GM19193 (cell line): ENCODE measurements around the gene GCNT2.

Source experiments
- POLR2A ChIP-seq: IDR thresholded peaks from 4 replicates; pipeline ENCODE4 v1.6.1; 2011; ENCODE audit not compliant: insufficient read depth, insufficient read length; ENCODE audit errors: extremely low read depth

Gene GCNT2

DNA sequence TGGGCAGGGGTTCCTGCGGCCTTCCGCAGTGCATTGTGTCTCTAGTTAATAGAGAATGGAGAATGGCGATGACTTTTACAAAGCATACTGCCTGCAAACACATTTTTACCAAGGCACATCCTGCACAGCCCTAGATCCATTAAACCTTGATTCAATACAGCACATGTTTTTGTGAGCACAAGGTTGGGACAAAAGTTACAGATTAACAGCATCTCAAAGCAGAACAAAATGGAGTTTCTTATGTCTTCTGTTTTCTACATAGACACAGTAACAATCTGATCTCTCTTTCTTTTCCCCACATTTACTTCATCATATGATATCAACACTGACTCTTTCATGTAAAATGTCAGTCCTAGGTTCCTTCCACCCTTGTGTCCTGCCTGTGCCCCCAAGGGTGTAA lies 63.5 kb downstream of the GCNT2 start:
- TF ChIP-seq POLR2A = no peak

DNA sequence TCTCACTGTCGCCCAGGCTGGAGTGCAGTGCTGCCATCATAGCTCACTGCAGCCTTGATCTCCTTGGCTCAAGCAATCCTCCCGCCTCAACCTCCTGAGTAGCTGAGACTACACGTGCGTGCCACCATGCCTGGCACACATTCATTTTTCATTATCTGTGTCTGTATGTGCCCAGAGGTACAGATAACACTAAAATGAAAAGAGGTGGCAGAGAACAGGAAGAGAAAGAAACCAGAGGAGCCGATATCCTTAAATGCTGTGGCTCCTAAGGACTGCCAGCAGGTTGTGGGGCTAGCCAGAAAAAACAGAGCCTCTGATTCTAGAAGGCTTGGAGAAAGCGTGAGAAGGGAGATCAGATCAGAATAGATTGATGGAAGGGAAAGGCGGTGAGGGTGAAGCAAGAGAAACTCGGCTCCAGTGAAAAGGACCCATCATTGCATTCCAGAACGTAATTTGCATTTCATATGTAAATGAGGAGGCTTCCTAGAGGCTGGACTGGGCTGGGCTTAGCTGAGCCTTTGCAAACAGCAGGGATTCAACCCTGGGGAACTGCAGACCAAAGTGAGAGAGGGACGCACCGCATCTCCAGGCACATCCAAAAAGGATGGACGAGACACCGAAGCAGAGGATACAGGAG lies 64.2 kb downstream of the GCNT2 start:
- TF ChIP-seq POLR2A = no peak

DNA sequence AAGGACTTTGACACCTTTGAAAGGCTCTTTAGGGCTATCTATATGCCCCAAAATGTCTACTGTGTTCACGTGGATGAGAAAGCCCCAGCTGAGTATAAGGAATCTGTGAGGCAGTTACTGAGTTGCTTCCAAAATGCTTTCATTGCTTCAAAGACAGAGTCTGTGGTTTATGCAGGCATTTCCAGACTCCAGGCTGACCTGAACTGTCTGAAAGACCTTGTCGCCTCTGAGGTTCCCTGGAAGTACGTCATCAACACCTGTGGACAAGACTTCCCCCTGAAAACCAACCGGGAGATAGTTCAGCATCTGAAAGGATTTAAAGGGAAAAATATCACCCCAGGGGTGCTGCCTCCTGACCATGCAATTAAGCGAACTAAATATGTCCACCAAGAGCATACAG lies 65.2 kb downstream of the GCNT2 start:
- TF ChIP-seq POLR2A = no peak

DNA sequence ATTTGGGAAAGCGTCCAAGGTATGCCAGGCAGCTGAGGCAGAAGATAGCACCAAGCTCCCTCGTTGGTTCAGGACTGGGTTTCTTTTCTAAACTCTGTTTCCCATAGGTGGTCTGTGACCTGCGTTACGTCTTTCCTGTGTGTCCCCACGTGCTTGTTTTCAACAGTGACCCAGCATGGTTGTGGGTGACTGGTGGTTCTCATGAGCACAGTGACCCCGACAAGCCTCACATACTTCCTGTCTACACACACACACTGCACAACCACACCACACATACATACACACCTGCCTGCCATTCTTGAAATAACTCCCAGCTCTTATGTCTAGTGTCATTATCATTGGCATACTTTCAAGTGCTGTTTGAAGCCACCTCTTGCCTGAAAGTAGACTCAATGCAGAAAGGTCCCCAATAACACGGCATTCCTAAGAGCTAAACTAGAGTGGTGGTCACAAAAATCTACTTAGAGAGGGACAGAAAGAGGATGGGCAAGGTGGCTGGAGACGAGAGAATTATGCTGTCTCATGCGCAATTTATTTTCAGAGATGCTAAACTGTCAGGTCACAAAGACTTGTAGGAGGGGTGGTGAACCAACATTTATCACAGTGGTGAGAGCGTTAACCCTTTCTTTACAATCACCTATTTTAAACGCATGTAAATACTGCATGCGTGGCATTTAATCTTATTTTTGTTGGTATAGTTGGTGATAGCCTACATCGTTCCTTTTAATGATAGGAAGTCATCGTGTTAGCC lies 66.7 kb downstream of the GCNT2 start:
- TF ChIP-seq POLR2A = no peak

DNA sequence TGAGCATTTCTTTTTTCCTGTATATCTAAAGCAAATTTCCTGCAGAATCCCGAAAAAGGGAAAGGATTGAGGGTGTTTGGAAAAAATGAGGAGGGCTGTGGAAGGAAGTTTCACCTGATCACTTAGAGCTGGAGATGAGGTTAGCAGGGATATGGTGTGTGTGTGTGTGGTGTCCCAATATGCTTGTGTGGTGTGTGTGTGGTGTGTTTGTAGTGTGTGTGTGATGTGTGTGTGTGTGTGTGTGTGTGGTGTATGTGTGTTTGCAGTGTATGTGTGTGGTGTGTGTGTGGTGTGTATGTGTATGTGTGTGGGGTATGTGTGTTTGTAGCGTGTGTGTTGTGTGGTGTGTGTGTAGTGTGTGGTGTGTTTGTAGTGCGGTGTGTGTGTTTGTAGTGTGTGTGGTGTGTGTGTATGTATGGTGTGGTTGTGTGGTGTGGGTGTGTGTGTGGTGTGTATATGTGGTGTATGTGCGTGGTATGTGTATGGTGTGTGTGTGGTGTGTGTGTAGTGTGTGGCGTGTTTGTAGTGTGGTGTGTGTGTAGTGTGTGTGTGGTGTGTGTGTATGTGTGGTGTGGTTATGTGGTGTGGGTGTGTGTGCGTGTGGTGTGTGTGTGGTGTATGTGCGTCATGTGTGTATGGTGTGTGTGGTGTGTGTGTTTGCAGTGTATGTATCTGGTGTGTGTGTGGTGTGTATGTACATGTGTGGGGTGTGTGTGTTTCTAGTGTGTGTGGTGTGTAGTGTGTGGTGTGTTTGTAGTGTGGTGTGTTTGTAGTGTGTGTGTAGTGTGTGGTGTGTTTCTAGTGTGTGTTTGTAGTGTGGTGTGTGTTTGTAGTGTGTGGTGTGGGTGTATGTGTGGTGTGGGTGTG lies 67.6 kb downstream of the GCNT2 start:
- no peak for TF ChIP-seq POLR2A

DNA sequence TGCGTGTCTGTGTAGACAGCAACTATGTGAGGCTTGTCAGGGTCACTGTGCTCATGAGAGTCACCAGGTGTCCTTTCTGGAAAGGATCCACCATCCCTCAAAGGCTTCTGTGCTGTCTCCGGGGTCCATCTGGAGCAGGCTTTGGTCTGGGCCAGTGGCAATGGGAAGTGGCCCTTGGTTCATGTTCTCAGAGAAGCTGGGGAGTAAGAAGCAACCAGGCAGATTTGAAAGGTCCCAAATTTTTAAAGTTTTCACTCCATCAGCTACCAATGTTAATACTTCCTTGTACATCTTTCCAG lies 68.2 kb downstream of the GCNT2 start:
- no peak for TF ChIP-seq POLR2A

DNA sequence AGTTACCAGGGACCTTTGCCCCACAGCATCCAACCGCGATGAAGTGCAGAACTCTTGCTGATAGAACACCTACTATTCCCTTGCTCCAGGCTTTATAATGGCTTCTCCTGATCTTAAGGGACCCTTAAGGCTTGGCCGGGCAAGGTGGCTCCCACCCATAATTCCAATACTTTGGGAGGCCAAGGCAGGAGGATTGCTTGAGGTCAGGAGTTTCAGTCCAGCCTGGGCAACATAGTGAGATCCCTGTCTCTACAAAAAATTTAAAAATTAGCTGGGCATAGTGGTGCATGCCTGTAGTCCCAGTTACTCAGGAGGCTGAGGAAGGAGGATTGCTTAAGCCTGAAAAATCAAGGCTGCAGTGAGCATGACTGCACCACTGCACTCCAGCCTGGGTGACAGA lies 68.8 kb downstream of the GCNT2 start:
- TF ChIP-seq POLR2A = no peak

DNA sequence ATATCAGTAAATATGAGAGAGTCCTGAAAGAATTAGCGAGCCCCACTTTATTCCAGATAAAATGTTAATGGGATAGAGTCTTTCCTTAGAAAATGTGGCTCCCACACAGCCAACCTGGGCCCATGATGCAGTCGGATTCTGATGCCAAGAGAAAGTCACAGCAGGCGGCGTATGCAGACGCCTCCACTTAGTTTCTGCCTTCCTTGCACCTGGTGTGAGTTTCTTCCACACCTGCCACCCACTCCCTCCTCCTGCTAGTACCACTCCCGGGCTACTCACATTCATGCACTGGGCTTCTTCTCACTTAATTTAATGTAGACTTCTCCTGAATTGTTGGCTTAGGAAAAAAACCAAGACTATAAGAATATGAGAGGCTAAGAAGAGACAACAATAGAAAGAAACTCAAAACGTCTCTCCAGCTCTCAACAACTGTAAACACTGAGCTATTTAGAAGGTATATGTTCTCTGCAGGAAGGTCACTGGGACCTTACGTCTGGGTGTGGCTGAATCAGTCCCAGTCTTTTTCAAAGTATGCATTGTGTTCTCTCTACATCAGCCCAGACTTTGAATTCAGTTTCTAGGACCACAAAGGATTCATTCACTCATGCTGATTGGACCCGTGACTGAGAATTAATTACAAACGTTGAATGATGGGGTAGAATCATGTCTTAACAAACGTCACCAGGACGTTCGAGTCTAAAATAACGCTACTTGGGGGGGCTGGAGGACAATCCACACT lies 70.4 kb downstream of the GCNT2 start:
- TF ChIP-seq POLR2A = no peak

DNA sequence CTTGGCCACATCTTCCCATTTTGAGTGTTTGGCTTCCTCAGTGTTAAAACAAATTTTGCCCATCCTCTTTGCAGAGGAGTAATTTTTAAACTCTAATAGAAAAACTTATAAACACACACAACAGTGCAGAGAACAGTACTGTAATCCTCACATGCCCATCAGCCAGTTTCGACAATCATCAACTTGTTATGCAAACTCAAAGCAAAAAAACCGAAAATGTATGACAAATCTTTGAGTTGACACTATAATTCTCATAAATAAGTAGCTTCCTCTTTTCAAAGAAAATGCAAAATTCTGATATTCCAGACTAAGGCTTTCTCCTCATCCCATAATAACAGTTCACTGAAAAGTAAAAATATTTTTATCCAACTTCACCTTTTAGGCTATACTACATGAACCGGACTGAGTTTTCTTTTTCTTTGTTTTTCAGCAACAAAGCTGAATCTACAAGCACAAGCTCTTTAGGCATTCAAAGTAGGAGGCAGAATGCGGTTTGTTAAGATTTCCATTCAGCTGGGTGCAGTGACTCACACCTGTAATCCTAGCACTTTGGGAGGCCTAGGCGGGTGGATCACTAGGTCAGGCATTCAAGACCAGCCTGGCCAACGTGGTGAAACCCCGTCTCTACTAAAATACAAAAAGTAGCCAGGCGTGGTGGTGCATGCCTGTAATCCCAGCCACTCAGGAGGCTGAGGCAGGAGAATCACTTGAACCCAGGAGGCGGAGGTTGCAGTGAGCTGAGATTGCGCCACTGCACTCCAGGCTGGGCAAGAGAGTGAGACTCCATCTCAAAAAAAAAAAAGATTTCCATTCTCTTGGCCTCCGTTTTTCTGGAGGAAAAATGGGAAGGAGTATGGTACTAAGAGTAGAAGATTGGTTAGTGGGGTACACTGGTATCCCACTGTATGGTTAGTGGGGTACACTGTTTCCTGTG lies 74.8 kb downstream of the GCNT2 start:
- no peak for TF ChIP-seq POLR2A

DNA sequence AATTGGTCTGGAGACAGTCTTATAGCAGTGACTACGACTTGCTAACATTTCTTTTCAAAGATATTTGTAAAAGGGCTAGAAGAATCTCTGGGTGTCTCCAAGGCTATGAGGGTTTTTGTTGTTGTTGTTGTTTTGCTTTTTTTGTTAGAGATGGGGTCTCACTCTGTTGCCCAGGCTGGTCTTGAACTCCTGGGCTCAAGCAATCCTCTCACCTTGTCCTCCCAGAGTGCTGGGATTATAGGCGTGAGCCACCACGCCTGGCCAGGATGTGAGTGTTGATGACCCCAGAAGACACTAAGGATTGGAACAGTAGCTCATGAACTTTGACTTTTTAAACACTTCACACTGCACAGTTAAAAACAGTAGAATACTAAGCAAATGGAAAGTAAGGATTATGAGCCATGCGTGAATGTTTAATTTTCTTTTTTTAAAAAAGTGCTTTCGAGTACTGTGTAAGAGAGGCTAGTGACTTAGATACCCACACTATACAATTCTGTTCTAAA lies 76.4 kb downstream of the GCNT2 start:
- no peak for TF ChIP-seq POLR2A

DNA sequence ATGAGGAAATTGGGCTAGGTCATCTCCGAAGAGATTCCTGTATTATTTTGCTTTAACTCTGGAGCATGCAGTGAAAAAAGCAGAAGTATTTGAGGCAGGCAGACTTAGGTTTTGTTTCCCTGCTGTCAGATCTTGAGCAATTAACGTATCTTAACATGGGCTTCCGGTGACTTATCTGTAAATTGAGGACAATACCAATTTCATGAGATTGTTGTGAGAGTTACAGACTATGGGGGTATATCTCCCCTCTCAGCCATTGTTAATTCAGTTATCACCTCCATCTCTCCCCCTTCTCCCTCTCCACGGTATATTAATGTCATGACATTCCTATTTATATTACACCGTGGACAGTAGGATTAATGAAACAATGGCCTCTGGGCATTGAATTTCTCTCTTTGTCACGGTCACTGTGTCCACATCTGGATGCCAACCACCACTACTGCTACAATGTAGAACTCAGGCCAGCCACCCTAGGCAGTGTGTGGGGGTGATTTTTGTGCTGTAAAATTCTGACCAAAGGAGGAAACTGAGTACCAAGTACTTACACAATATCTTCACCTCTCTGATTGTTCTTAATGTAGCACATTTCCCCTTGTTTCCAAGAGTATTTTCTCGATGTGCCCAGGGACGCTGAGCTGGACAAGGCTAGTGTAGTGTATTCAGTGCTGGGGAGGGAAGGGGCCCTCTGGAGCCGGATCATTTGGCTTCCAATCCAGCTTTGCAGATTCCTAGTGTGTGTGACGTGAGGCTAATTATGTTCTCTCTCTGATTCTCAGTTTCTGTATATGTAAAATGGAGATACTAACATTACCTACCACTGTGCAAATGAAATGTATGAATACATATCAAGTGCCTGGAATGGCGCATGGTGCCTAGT lies 77.2 kb downstream of the GCNT2 start:
- TF ChIP-seq POLR2A = no peak

DNA sequence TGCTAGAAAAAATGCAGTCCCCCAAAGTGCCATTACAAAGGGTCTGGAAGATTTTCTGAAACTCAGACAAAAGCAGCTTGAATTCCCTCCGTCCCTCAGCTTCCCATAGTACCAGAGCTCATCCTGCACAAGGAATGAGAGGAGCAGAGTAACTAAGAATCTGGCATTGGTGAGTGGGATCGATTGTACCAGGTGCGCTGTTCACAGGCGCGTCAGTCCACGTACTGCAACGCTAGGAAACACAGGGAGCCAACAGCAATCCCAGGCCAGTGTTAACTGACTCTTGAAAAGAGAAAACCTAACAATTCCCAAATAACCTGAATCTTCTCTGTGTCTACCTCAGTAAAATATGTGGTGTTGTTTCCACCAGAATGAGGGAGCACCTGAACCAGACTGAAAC lies 77.9 kb downstream of the GCNT2 start:
- TF ChIP-seq POLR2A = no peak

DNA sequence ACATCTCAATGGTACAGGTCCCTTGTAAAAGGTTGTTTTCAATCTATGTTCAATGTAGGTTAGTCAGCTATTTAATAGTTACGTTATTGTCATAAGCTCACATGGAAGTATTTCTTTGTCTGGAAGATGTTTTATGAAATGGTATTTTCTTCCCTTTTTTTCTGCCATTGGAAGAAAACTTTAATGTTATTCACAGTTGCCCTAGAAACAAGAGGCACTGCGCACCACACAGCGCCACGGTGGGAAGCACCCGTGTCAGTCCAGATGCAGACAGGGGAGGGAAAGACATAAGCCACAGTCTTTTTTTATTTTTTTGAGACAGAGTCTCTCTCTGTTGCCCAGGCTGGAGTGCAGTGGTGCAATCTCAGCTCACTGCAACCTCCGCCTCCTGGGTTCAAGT lies 82.1 kb downstream of the GCNT2 start:
- no peak for TF ChIP-seq POLR2A
